Measurements from ENCODE around the gene NFATC2IP. TPM values are rescaled to one million over a fixed set of nuclear protein-coding genes. Genes with fewer than 3 reads are reported as not detected.

Gene NFATC2IP
- total RNA-seq = 9.8 and 19.2 TPM in 2 replicates

GRCh38 chr16:28950648-28951409 lies at the start of gene NFATC2IP:
TSS of gene NFATC2IP (plus strand) at chr16:28950937. CDS start at chr16:28951012, 75 bp downstream.

GRCh38 chr16:28924762-28925385 lies 25.9 kb upstream of the NFATC2IP start, which contains the start of gene RABEP2:
TSS of gene RABEP2 (minus strand) at chr16:28925238. CDS start at chr16:28925163, 75 bp downstream.

GRCh38 chr16:28931801-28932225 lies 18.9 kb upstream of the NFATC2IP start, which contains the start of gene CD19:
TSS of gene CD19 (plus strand) at chr16:28931971. CDS start at chr16:28932001, 30 bp downstream.

GRCh38 chr16:28974437-28975157 lies 23.9 kb downstream of the NFATC2IP start, which contains the start of gene SPNS1:
TSS of gene SPNS1 (plus strand) at chr16:28974778. CDS start at chr16:28975152, 374 bp downstream.

GRCh38 chr16:28984619-28985135 lies 33.9 kb downstream of the NFATC2IP start, which contains the start of gene LAT:
TSS of gene LAT (plus strand) at chr16:28985052. CDS start at chr16:28985418, 366 bp downstream.

Other genes with a start within 250 kb of the NFATC2IP start
- gene EIF3C, start 239.5 kb upstream of the NFATC2IP start, total RNA-seq = 171 and 244 TPM in 2 replicates
- gene NPIPB9, start 199.2 kb upstream of the NFATC2IP start, total RNA-seq = 0.24 TPM in 1 of 2 replicates, not detected in the other
- gene ATXN2L, start 127.9 kb upstream of the NFATC2IP start, total RNA-seq = 79.3 and 130 TPM in 2 replicates
- gene TUFM, start 104.6 kb upstream of the NFATC2IP start, total RNA-seq = 157 and 179 TPM in 2 replicates
- gene SH2B1, start 87.1 kb upstream of the NFATC2IP start, total RNA-seq = 17.7 and 37.1 TPM in 2 replicates
- 0.65 and 2.2 TPM in 2 replicates for gene ATP2A1, start 72.4 kb upstream of the NFATC2IP start, total RNA-seq
- gene RABEP2, start 25.7 kb upstream of the NFATC2IP start, total RNA-seq = 17.8 and 18.2 TPM in 2 replicates
- 0.26 TPM in 1 of 2 replicates, not detected in the other for gene CD19, start 19.0 kb upstream of the NFATC2IP start, total RNA-seq
- gene SPNS1, start 23.8 kb downstream of the NFATC2IP start, total RNA-seq = 41.9 and 49.6 TPM in 2 replicates
- gene LAT, start 34.1 kb downstream of the NFATC2IP start, total RNA-seq = 1.4 and 1.7 TPM in 2 replicates